NCI-H1436 (cell line): ENCODE measurements around the gene GRM8.

ENCODE experiments used
- DNase-seq: peaks from one replicate; lab custom pipeline; 2025; lab: John Stamatoyannopoulos, UW

The GRM8 gene

DNA sequence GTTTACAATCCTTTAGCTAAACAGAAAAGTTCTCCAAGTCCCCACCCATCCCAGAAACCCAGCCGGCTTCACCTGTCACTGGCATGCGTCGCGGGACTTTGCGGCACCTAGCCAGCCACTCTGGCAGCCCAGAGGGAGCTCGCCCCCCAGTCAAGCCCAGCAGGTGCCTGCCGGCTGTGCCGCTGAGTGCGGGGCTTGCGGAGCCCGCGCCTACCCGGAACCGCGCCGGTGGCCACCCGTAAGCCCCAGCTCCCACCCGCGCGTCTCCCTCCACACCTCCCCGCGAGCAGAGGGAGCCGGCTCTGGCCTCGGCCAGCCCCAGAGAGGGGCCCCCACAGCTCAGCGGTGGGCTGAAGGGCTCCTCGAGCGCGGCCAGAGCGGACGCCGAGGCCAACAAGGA lies 446.1 kb downstream of the GRM8 start:
- DNase-seq = no peak

DNA sequence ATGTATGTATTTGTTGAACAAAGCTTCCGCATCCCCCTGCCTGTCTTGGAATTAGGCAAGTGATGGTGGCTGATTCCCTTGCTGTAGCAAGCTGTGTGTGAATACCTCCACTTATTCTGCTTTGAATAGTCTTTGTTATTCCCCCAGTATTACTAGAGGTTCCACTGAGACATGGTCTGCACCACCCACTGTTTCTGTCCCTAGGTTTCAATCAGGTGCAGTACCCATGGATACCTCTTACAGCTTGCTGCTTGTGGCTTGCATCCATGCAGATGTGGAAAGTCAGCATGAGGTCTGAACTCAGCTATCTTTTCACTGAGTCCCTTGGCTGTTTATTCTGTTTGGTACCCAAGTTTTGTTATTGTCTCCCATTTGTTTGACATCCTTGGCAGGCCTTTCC lies 447.4 kb downstream of the GRM8 start:
- no peak for DNase-seq

DNA sequence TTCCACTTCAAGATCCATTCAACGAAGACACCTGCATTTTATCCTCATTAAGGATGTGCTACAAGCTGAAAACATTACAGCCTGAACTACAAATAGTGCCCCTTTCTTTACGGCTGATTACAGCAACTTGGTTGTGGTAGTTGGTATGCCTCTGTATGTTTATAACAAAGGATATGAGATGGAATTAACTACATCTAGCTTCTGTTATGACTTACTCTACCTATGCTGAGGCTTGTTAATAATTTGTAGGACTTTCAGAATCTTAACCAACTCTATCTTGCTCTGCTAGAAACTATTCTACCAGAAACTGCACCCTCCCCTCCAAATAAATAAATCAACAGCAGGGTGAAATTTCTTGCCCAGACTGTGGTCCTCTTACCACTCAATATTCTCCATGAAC lies 448.1 kb downstream of the GRM8 start:
- no peak for DNase-seq

DNA sequence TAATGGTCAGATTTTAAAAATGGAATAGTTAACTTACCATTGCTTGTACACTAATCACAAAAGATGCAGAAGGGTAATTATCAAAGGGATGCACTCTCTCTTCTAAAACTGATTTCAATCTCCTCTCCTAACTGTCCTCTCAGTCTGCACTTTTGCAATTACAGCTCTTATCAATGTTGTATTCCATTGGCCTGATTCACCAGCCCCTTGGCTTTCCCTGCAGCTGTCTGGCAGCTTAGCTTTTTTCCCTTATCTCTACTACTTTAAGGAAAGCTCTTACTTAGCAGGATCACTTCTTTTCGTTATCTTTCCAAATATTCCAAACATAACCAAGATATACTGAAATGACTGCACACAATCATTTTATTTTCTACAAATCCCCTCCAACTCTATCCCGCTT lies 448.8 kb downstream of the GRM8 start:
- DNase-seq = no peak

DNA sequence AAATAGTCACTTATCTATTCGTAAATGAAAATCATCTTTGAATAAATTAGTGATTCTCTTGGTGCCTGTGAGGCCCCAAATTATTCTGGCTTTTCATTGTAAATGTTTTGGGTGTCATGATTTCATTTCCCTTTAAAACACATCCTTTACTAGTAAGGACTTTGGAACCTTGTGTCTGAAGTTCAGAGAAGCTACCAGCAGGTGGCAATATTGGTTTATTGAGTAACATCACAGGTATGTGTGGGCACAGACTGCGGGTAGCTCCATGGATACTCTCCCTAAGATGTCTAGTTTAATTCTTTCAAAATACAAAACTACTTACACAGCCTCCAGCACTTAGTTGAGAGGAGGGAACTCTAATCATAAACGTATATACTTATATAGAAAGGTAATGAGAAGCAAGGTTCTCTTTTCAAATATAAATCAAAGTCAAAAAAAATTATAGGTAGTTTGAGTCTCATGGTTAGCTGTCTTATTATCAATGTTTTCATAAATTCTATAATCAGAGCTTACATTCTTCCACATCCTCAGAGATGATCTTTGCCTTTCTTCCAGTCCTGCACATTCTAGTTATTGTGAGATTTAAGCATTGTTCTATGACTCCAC lies 449.6 kb downstream of the GRM8 start:
- peak; percentile 45 for DNase-seq

DNA sequence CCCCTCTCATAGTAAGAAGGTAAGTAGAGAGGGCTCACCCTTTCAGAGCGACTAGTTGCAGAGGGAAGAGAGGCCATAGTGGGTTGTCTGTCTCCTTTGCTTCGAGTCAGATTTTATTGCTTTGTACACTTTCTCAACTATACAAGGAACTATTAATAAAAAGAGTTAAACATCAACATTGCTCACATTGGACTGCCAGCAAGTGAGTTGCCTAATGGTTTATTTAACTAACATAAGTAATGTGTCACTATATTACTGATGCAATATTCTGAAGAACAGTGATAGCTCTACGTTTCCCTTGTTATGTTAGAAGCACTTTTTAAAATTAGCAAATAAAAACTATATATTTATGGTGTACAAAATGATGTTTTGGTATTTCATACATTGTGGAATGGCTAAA lies 451.0 kb downstream of the GRM8 start:
- DNase-seq = no peak

DNA sequence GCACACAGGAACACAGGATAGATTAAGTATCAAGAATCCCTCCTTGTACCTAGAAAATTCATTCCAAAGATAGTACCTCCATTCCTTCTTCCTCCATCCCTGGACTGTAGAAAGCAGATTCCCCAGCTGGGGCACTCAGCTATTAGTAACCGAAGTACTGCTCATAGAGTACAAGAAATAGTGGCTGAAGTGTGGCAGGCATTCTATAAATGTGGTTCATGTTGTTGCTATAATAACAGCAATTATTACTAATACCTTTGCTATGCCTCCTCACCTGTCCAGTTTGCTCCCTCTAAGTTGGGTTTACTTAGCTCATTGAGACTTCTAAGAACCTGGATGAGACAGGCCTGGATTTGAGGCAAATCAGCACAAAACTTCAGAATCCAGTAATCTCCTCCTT lies 453.2 kb downstream of the GRM8 start:
- DNase-seq = no peak

DNA sequence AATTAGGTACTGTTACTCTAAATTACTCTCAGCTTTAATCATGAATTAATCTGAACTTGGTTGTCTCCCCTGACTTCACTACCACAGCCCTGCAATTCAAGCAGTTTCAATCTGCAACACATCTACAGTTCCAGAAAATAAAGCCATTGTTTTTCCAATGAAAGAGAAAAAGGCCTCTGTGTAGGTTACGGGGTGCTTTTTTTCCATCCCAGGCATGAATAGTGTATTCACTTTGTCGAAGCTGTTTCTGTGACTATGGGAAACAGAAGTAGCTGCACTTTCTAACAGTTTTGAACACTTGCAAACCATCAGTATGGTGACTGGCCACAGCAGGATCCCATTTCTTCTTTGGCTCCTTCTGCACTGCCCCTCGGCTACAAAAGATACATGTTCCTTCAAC lies 460.2 kb downstream of the GRM8 start:
- no peak for DNase-seq

DNA sequence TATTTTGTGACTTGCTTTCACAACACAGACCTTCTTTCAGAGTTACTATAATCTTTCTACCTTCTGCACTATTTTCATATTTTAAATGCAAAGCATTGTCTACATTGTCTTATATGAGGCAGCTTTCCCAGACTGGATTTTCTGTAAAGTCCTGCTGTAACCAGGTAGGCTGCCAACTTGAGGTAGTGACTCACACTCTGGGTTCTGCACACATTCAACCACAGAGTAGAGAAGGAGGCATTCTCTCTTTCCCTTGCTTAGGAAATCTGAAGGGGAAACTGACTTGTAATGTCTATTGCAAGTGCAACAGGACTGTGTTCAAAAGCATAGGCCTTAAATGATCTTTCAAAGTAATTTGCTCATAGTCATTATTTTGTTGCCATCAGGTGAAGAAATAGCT lies 461.4 kb downstream of the GRM8 start:
- DNase-seq = no peak

DNA sequence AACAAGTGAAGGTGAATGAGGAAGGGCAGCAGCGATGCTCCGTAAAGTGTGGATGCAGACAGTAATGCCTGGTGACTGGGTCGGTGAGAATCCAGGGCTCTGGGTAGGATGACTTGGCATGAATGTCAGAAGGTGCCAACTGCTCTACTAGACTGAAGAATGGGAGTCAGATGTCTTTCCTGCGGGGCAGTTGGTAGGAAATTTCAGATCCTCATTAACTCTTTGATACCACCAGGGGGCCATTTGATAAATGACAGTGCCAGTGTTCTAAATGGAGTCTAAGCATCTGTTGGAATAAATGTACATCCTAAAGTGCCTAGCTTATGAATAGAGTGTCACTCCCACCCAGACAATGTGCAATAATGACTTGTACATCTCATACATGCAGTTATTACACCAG lies 462.0 kb downstream of the GRM8 start:
- DNase-seq = peak; percentile 27

DNA sequence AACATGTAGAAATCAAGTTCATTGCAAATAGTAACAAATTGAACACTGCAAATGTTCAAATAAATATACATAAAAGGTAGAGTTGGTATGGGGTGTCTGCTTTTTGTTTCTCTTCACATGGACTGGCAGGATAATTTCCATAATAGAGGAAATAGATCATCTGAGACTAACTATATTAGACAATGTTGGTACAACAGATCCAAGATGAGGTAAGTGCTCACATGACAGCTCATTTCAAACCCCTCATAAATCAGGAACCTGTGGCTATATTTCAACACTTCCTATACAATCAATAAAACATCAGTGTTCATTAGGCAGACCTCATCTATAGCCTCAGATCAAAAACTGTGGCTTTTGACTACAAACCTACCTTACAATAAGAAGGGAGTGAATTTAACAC lies 469.1 kb downstream of the GRM8 start:
- DNase-seq = no peak

DNA sequence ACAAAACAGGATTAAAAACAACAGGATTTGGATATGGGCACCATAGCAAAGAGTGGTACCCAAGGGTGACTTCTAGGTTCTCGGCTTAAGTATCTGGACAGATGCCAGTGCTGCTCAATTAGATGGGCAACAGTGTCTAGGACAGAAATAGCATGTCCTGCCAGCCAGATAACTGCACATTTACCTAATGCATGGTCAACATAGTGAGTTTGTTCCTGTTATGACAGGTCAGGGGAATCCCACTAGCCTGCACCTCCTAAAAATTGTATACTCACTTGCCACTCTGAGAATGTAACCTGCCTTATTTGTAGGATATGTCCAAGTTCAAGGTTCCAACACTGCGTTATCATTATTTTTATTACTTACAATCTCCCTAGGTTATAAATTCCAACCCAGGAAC lies 471.7 kb downstream of the GRM8 start:
- DNase-seq = no peak

DNA sequence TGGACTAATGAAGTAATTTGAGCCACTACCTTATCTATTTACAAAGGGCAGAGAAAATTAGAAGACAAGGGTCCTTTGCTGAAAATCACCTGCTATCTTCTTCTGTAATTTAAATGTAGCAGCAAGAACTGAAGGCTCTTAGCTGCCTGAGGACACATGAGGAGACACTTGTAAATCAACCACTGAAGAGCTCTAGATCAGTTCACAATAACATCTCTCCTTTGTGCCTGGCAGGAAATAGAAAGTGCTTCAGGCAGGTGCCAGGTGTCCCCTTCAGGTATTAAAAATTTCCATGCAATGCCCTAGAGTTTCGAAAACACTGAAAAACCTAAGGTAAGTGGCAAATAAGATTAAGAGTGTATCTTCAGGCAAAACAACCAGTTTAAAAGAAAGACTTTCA lies 474.6 kb downstream of the GRM8 start:
- peak; percentile 96 for DNase-seq

DNA sequence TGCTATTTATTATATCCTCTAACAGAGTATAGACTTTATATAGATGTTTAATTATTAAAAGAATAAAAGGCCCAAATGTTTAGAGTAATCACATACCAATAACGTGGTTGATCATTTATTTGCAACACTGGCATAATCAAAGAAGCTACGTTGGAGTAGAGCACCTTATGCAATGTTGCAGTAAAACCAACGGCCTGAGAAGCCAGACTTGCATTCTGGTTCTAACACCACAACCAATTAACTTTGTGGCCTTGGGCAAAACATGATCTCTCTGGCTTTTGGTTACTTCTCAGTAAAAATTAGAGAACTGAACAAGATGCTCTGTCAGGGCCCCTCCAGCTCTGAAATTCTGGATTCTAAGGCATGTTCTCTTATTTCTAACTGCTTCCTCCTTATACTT lies 476.2 kb downstream of the GRM8 start:
- DNase-seq = no peak

DNA sequence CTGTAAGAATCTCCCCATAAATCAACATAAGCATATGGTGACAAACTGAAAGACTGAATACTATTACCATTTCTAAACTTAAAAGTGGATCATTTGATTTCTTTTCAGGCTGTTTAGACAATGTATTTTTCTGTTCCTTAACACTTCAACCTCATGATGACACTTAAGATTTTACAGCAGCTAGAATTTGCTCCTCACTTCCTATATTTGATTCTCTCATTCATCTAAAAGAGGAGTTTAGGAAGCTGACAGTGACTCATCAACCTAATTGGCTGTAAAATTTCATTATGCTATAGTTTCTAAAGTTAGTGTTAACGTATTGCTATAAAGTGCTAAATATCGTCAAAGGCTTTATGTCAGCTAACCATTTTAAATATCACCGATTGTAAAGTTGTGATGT lies 478.7 kb downstream of the GRM8 start:
- no peak for DNase-seq

DNA sequence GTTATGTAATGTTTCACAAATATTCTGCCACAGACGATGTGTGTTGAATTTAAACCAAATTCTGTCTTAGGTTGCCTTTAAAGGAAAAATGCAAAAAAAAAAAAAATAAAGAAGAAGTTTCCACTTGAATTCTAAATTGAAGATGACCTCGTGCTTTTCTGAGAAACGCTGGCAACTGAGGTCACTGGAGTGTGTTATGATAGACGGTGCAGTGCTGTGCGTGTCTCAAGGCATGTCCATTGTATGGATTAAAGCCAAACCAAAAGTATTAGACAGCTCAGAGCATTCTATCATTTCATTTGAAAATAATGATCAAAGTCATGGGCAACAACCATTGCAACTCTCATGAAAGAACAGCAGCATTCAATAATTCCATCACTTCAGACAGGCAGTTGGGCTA lies 483.9 kb downstream of the GRM8 start:
- DNase-seq = no peak

DNA sequence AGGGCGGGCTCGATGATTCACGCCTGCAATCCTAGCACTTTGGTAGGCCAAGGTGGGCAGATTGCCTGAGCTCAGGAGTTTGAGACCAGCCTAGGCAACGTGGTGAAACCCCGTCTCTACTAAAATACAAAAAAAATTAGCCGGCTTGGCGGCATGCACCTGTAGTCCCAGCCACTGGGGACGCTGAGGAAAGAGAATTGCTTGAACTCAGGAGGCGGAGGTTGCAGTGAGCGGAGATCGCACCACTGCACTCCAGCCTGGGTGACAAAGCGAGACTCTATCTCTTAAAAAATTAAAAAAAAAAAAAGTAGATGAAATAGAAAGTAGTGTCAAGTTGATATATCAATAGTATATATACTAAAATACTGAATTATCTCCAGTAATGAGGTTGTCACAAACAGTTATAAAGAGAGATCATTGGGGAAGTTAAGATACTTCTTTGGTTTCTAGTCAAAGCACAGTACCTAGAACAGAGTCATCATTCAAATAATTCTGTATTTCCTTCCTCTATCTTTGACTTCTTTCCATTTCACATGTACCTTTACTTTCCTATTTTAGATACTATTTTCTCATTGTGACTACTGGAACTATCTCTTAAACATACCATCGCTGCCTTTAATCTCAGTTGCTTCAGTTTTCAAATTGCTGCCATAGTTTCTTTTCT lies 491.7 kb downstream of the GRM8 start:
- no peak for DNase-seq

DNA sequence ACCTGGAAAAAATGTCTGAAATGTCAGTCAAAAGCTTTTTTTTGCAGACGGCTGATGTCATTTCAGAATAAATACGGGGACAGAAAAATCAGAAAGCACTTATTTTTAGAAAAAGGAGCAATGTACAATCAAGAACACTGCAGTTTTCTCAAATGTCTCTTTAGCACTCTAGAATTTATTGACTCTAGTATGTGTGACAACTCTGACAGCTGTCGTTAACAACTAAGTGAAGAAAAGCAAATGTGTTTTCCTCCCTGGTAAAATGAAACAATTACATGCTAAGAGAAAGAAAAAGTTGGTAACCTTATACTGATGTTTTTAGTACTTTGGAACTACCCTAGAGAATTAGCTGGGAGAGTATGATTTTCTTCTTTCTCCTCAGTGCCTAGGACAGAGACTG lies 497.4 kb downstream of the GRM8 start:
- no peak for DNase-seq

DNA sequence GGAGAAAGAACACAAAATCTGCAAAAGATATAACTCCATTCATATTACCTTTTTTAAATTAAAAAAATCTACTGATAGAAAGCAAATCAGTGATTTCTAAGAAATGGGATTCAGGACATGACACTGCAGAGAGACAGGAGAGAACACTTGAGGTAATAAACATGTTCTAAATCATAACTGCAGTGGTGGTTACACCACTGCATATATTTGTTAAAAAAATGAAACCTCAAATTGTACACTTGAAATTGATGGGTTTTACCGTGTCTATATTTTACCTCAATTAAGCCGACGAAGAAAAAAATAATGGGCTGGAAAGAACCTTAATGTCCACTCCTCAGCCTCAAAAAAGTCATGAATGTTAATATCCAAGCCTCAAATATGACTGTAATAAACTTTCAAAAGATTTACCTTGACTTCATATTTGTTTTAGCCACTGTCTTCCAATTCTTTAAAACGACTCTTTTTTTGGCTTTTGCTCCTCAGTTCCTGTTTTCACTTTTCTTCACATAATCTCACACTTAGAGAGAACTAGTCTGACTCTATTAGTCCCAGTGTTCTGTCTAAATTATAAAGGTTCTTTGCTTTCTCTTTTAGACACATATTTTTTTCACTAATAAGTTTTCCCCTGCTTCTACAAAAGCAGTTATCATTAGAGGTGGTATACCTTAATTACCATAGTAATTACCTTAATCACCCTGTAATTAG lies 502.4 kb downstream of the GRM8 start:
- no peak for DNase-seq

DNA sequence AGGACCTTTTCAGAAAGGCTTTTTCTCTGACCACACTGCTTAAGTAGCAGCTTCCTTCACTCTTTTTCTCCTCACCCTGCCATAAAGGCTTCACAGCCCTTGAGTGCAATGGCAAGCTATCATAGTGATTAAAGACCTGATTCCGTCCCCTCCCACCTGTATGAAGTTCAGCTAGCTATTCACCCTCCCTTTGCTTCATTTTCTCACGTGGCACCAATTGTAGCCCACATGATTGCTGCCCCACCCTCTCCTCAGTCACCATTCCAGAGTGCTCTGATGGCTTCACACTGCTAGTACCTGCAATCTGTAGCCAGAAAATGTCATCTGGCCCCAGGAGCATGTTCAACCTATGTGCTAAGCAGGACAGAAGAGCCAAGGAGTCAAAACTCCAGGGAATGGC lies 523.8 kb downstream of the GRM8 start:
- no peak for DNase-seq

DNA sequence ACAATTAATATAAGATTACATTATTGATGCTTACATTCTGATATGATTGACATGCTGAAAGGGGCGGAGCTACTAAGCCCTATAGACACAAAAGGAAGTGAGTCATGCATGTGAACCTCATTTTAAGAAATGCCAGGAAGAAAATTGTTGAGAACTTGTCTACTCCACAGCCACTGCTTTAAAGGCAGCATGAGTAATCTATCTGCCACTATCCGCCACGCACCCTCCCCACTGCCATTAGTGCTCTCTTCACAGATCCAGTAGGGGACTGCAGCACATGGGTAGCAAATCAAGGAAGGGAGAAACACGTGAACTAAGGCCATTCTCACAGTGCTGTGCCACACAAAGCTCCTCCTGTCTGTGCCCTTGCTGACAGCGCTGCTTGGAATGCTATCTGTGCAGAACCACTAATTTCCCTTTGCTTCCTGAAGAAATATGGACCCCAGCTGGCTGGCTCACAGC lies 524.8 kb downstream of the GRM8 start:
- no peak for DNase-seq

DNA sequence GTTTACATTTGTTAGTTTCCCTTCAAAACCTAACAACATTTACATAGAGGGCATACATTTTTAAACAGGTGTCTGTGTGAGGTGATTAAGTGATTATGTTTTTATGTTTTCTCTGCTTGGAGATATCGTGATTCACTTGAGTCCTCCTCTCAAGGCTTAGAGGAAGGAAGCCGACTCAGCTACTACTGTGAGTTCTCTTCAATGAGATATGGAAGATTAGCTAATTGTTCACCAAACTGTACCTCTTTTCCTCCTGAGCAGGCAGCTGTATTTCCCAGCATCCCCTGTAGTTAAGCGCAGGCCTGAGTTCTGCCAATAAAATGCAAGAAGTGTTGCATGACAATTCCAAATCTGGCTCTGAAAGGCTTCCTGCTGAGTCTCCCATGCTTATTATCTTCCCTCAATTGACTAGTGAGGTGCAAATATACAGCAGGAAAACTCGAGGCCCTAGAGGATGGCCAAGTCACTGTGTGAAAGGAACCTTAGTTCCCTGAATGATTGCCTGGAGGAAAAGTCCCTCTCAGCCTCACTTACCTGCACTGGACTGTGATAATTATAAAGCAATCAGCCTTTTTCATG lies 528.7 kb downstream of the GRM8 start:
- no peak for DNase-seq

DNA sequence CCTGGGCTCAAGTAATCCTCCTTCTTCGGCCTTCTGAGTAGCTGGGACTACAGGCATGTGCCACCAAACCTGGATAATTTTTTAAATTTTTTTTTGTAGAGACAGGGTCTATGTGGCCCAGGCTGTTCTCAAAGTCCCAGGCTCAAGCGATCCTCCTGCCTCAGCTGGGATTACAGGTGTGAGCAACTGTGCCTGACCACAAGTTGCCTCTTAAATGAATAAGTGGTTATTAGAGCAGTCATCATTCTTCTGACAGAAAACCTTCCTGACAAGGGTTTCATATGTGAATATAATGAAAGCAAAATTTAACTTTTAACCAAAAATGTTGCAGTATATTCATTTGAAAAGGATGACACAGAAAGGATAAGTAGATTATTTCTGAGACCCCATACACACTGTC lies 532.5 kb downstream of the GRM8 start:
- DNase-seq = no peak
